GM15510 (cell line): ENCODE results near the gene SLC25A21.

Experiments used
- POLR2A ChIP-seq: IDR thresholded peaks from 3 replicates; pipeline ENCODE4 v1.6.1; 2011; ENCODE audit warnings: borderline replicate concordance; ENCODE audit not compliant: insufficient read length; ENCODE audit errors: extremely low read depth

SLC25A21 gene

GRCh38 chr14:36646664-36647416, 525.6 kb downstream of the SLC25A21 start:
- TF ChIP-seq POLR2A, result no peak

DNA sequence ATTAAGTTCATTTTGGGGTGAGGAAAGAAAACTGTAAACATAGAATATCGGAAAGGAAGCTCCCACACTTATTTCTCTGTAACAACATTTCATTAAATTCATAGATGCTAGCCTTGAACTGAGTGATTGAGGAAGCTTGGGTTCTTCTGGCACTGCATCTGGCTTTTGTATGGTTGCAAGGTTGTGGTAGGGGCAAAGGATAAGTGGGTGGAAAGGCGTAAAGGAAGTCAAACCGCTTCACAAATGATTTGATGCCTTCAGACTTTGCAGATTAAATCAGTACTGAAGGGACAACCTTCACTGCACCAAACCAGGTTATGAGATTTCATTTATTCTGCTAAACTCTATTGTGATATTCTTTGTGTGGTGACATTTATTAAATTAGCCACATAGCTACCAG, 538.8 kb downstream of the SLC25A21 start:
- TF ChIP-seq POLR2A, result no peak
